DMS79 (cell line): ENCODE data around the gene SPARC.

Experiments used
- DNase-seq: peaks from one replicate; lab custom pipeline; 2025; lab: John Stamatoyannopoulos, UW

SPARC gene

DNA sequence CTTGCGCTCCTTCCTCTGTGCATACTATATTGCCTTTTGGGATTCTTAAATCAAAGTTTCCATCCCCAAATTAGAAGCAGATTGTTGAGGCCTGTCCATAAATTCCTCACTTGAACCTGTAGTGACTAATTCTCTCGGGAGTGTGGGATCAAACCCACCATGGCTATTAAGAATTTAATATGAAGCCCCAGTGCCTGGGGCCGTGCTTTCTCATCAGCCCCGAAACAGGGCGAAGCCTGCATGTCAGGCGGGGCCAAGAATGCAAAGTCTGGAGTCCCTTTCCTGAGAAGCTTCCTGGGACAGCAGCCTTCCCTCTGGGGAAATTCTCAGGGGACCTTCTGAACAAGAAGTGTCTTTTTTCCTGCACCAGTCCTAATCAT, 66.3 kb downstream of the SPARC start:
- no peak for DNase-seq

DNA sequence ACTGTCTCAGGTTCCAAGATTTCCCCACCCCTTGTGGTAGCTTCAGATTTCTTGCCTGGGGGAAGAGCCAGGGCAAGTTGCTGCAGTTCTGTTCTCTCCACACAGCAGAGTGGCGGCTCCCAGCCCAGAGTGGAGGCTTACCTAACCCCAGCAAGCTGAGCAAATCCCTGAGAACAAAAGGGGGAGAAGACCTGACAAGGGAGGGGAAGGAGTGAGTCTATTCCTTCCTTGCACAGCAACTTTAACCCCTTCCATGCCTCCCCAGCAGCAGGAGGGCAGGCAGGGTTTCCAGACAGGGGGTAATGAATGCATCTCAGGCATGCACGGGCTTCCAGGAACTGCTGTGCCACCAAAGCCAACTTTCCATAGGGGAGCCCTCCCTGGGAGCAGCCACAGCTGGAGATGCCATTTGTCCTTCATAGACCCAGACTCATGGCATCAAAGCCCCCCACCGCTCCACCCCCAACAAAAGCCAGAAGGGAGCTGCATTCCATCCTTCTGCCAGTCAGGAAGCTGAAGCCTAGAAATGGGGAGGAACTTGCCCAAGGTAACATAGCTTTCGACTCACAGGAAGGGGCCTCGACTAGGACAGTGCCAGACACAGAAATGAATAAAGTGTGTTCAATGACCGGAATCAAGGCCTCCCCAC, 66.8 kb downstream of the SPARC start:
- DNase-seq = no peak

- no peak for DNase-seq
Measured at GRCh38 chr5:151618907-151619306, 67.8 kb downstream of the SPARC start.

DNA sequence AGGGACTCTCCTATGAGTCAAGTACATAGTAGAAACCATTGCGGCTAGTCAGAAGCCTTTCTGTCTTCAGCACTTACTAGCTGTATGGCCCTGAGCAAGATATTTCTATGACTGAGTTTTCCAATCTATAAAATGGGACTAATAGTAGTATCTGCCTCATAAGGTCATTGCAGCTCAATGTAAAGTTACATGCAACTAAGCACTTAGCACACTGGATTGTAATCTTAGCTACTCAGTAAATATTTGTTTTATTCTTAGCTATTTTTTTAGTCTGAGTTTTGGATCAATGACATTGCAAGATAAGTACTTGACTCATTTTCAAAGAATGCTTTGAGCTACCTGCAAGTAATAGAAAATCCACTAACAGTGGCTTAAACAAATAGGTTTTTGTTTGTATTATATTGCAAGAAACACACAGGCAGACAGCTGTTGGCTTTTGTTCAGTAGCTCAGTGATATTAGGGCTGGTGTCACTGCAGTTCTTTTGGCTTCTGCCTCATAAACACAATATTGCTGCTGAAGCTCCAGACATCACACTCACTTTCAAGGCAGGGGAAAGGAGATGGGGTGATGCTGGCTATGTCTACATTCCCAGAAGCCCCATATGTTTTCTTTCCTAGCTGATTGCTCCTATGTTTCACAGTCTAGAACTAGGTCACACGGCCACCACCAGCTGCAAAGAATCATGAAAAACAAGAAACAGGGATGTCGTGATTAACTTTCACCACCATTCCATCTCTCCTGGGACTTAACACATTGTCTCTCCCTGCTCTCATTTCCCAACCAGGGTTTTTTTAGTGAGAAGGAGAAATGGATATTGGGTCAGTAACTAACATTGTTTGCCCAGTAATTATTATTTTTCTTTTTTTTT, 68.6 kb downstream of the SPARC start:
- DNase-seq = no peak

GRCh38 chr5:151617383-151617840, 69.3 kb downstream of the SPARC start:
- DNase-seq = no peak

DNA sequence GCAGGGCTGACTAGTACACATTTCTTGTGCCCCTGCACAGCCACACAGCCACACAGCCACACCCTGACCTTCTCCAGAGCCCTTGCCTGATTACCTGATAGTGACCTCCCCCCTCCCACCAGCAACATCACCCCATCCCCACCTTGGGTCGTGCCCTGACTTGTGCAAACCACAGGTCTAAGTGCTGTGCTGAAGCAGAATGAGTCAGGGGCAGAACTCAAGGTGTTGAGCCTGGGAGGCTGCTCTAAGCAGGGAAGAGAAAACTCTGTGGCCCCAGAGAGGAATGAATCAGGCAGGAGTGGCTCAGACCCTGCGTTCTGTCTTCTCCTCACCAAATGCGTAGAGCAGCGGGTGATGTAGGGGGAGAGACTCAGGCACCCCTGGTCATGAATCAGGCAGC, 71.3 kb downstream of the SPARC start:
- no peak for DNase-seq

DNA sequence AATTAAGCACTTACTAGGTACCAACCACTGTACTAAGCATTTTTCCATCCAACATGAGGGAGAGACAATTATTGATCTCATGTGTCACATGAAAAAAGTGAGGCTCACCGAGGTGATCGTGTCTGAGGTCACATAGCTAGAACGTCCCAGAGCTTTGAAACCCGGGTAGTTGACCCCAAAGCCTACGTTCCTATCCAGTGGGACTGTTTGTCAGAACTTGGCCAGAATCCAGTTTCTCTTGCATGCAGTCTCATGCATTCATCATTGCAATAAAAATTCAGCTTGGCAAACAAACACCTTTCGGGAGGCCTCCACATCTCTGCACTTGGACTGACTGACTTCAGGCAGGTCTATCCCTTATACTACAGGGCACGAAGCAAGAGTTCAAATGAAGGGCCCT, 72.2 kb downstream of the SPARC start:
- no peak for DNase-seq

DNA sequence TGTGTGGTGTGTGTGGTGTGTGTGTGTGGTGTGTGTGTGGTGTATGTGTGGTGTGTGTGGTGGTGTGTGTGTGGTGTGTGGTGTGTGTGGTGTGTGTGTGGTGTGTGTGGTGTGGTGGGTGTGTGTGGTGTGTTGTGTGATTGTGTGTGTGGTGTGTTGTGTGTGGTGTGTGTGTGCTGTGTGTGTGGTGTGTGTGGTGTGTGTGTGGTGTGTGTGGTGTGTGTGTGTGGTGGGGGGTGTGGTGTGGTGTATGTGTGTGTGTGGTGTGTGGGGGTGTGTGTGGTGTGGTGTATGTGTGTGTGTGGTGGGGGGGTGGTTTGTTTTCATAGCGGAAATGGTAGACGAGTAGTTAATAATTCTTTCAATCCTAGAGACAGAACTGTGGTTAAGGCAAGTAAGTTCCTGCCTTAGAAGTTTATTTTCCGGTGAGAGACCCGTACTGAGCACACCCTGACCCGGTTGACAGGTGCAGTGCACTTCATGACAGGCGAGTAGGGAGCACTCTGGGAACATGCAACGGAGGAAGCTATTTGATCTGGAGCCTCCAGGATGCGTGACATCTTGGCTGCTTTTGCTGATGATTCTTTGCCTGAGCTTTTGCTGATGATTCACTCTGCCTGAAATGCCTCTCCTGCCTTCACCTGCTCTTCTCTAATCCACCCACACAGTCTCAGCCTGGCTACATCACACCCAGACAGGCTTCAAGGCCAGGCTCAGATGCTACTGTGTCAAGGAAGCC, 73.9 kb downstream of the SPARC start:
- no peak for DNase-seq

DNA sequence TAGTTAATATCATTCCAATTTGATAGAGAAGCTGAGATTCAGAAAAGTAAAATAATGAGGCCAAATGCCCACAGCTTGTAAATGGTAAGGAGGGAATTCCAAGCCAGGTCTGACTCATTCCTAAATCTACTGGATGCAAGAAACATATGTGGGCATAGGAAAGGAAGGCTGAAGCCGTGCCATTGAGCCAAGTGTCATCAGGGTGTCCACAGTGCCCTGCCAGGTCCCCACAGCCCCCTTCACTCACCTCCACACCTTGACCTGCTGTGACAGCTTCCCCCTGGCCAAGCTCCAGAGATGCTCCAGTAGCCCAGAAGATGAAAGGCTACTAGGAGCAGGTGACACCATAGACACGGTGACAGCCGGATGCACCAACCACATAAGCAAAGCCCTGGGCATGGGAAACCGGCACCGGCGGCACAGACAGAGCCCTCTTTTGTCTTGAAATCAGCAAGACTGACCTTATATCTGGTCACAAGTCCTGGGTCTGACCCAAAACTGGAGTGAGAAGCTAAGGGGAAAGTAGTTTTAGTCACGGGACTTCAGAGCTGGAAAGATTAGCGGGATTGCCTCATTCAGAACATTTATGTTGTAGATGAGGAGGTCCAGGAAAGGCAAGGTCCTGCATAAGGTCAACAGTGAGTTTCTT, 75.5 kb downstream of the SPARC start:
- DNase-seq = no peak
